EH (cell line): ENCODE results near the gene PLXDC2.

Experiments used
- DNase-seq: peaks from one replicate; pipeline ENCODE4 v3.0.0-alpha.2; 2015; ENCODE audit warnings: low read depth

Gene PLXDC2

GRCh38 chr10:19911886-19912285 lies 95.7 kb downstream of the PLXDC2 start:
- no peak for DNase-seq

DNA sequence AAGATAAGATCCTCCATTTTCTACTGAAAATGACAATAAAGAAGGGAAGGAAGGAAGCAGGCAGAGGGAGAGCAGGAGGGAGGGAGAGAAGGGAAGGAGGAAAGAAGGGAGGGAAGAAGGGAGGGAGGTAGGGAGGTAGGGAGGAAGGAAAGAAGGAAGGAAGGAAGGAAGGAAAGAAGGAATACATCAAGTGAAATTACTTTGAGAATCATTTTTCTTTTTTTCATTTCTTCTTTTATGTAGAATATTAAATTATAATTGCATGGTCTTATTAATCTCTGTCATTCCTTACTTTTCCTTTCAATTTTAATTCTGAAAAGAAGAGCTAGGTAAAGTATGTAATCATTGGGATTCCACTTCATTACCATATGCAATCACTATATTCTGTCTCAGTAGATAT lies 97.8 kb downstream of the PLXDC2 start:
- no peak for DNase-seq

DNA sequence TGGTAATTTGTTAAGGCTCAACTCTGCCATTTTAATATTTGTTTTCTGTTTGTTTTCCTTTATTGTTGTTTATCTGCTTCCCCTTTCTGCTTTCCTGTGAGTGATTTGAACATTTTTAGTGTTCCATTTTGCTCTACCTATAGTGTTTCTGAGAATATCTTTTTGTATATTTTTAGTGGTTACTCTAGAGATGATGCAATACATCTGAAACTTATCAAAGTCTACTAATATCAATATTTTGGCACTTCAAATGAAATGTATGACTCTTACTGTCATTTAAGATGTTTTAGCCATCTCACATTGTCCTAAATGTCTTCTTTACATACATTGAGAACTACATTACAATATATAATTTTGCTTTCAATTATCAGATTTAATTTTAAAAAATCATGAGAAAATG lies 98.9 kb downstream of the PLXDC2 start:
- DNase-seq: no peak

DNA sequence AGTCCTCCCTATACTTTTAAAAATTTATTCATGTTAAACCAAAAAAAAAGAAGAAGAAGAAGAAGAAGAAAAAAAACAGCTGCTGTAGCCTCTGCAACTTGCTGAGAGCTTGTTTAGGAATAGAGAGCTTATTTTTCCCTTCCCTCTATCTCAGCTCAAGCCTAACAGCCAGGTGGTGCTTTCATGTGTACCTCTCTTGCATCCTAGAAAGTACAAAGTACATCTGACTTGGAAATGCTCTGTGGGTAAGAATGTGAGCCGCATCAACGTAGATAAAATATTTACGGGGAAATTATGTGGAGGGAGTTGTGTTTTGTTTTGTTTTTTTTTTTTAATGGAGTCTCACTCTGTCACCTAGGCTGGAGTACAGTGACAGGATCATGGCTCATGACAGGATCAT lies 99.6 kb downstream of the PLXDC2 start:
- no peak for DNase-seq

GRCh38 chr10:19917751-19918478 lies 101.7 kb downstream of the PLXDC2 start:
- DNase-seq: no peak

GRCh38 chr10:19918794-19919193 lies 102.6 kb downstream of the PLXDC2 start:
- DNase-seq: no peak

DNA sequence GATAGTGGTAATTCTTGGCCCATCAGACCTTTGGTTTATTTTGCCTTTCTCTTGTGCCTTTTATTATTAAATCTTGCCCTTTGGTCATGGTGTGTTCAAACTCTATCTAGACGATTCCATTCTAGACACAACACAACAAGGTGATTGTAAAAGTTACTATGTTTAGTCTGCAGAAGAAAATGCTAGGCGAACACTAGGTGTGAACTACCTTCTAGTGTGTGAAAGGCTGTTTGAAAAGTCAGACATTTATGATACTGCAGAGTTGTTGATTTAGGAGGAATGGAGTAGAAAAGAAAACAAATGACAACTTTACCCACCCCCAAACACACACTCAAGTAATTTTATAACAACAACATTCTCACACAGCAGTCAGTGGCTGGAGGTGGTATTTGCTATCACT lies 103.4 kb downstream of the PLXDC2 start:
- DNase-seq: no peak

DNA sequence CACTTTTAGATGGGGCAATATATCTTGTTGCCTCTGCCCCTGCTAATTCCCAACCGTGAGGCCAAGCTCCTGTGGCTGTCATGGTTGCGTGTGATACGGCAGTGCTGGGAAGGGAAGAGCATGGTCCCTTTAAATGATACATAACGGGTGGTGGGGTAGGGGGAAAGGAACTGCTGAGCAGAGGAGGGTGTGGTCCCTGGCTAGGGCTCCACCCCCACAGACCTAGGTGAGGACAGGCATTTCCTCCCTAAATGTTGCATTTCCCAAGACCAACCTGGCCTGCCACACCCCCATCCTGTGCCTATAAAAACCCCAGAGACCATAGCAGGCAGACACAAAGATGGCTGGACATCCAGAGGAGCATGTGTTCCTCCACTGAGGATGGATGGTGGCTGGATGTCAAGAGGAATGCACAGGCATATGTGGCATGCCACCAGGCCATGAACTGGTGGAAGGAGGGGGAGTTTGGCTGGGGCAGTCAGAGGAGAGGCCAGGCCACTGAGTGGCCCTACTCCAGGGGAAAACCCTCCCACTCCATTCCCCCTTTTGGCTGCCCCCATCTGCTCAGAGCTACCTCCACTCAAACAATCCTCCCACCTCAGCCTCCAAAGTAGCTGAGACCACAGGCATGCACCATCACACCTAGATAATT lies 104.0 kb downstream of the PLXDC2 start:
- DNase-seq: no peak

- no peak for DNase-seq
Observed at GRCh38 chr10:19921300-19922140, 105.3 kb downstream of the PLXDC2 start.

- no peak for DNase-seq
Observed at GRCh38 chr10:19922236-19922963, 106.2 kb downstream of the PLXDC2 start.

DNA sequence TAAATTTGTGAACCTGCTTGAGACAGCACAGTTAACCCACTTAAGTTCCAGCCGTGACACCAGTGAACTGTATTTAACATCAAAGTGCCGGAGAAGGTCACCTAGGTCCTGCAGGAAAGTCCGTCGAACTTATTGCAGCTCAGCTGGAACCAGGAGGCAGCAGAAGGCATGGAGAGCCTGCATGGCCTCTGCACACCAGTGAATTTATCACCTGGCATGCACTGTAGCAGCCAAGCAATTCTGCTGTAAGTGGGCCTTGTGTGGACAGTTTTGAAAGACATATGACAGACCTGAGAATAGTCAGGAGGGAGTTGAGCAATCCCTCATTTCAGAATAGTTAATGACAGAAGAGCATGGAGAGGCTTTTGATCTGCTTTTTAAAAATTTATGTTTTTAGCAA lies 108.8 kb downstream of the PLXDC2 start:
- no peak for DNase-seq

GRCh38 chr10:19928936-19929335 lies 112.7 kb downstream of the PLXDC2 start:
- no peak for DNase-seq

GRCh38 chr10:19929506-19930140 lies 113.4 kb downstream of the PLXDC2 start:
- DNase-seq: no peak

GRCh38 chr10:19930936-19931893 lies 115.0 kb downstream of the PLXDC2 start:
- DNase-seq: no peak

- DNase-seq: no peak
Observed at GRCh38 chr10:19931894-19932590, 115.8 kb downstream of the PLXDC2 start.

DNA sequence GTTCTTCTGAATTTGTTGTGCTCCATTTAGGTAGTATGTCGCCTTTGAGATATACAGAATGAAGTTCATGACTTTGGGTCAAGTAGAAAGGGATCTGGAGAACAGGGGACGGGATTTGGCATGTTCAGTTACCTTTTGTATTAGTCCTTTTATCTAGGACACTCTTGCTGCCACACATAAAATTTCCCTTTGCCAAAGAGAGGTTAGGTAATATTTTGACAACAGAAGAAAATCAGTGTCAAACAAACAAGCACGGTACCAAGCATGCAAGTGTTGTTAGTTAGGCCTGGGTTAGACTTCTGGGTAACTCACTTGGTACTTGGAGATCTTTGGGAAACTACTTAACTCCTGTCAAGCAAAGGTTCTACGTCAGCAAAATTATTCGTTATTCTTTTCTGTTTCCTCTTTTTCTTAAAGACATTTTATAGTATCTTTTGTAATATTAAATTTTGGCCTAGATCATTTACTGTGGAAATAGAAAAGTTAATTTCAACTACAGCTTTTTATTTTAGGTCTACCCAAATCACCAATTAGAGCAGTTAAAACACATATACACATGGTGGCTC lies 116.7 kb downstream of the PLXDC2 start:
- DNase-seq: no peak

GRCh38 chr10:19933772-19934171 lies 117.5 kb downstream of the PLXDC2 start:
- DNase-seq: no peak

GRCh38 chr10:19935176-19935575 lies 118.9 kb downstream of the PLXDC2 start:
- no peak for DNase-seq

DNA sequence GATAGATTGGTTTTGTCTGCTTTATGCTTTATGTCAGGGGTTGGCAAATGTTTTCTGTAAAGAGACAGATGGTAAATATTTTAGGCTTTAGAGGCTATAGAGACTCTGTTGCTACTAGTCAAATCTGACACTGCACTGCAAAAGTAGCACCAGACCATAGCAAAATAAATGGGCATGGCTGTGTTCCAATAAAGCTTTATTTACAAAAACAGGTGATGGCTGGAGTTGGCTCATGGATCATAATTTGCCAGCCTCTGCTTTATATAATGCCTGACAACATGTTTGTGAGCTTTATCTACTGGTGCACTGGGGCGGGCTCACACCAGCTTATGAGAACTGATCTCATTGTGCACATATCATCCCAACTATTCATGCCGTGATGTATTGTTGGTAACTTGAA lies 120.1 kb downstream of the PLXDC2 start:
- no peak for DNase-seq

DNA sequence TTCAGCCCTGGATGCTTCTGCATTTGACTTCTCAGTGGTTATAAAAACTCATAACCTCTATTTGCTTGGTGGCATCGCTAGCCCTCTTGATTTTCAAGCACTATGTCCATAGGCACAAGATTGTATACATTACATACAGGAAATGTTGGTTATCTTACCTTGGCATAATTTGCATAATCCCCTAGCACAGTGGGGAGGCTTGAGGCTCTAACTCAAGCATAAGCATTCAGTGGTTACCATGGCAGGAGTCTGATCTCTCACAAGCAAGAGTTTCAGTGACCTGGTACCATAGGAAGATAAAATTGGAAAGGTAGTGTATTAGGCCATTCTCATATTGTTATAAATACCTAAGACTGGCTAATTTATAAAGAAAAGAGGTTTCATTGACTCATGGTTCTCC lies 121.8 kb downstream of the PLXDC2 start:
- DNase-seq: no peak
